Gastroesophageal sphincter (tissue), 3 donors: ENCODE measurements around the gene IKZF1.

Experiments used
- CTCF ChIP-seq, 4 experiments: fragments of 200-600 bp in 2 of 4; fragments of 450-650 bp in 2 of 4; sonication (generic) in 1 of 4; IDR thresholded peaks; one replicate each; pipeline ENCODE4 v1.5.1; 2017 to 2019; ENCODE audit warnings: antibody characterized with exemption in 4 of 4, mild to moderate bottlenecking in 2 of 4, moderate library complexity in 2 of 4
- POLR2A ChIP-seq, 2 donors: fragments of 450-650 bp; IDR thresholded peaks; one replicate each; pipeline ENCODE4 v1.6.1; 2017; ENCODE audit warnings: antibody characterized with exemption in 2 of 2, mild to moderate bottlenecking in 2 of 2, moderate library complexity in 1 of 2

DNA sequence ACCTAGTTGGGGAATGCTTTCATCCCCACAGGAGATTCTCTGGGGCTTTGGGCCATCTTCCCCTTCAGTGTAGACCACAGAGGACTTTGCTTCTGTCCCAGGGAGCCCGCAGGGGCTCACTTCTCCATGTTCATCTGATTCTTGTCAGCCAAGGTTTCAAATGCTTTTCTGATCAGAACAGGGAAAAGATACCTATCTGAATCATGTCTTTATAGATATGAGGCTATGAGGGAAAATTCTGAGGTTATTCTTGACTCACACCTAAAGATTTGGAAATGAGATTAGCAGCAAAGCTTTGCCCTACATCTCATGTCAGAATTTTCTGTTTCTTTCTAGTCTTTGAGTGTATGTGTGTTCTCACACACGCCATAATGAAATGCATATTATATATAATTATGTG is 92.3 kb downstream of the IKZF1 start:
- no peak for TF ChIP-seq POLR2A (IDR thresholded peaks at IDR 0.05)
- no peak for TF ChIP-seq CTCF (IDR thresholded peaks at IDR 0.05)
